HepG2 (cell line): Measurements from ENCODE around the gene STEAP2. TPM values are rescaled to one million over a fixed set of nuclear protein-coding genes. Genes with fewer than 3 reads are reported as not detected.

Experiments used
- AKAP8 ChIP-seq: sonication (generic); formaldehyde crosslinking; IDR thresholded peaks from 2 replicates; pipeline ENCODE4 v1.5.1; 2020; ENCODE audit warnings: mild to moderate bottlenecking, missing genetic modification reagents
- ATF7 ChIP-seq, 2 experiments: fragments of 450-650 bp in 1 of 2; sonication (generic) in 1 of 2; formaldehyde crosslinking in 1 of 2; IDR thresholded peaks; 2 replicates each; pipeline versions ENCODE4 v1.4.0 to v1.6.1; 2016 to 2020; ENCODE audit warnings: antibody characterized with exemption in 1 of 2, mild to moderate bottlenecking in 1 of 2, missing genetic modification reagents in 1 of 2
- CBFB ChIP-seq: sonication (generic); formaldehyde crosslinking; IDR thresholded peaks from 2 replicates; pipeline ENCODE4 v1.4.0; 2020; ENCODE audit warnings: missing genetic modification reagents
- KAT7 ChIP-seq: IDR thresholded peaks from 2 replicates; pipeline ENCODE4 v1.6.1; 2018; ENCODE audit warnings: borderline replicate concordance, missing compliant biosample characterization
- NFE2L2 ChIP-seq: fragments of 150-350 bp; IDR thresholded peaks from 2 replicates; pipeline ENCODE4 v1.6.1; 2014; ENCODE audit warnings: low read length
- NR2C2 ChIP-seq: sonication (generic); formaldehyde crosslinking; IDR thresholded peaks from 2 replicates; pipeline ENCODE4 v1.4.0; 2020; ENCODE audit warnings: missing genetic modification reagents, mild to moderate bottlenecking, moderate library complexity, borderline replicate concordance
- POLR2G ChIP-seq: fragments of 200-400 bp; formaldehyde crosslinking; IDR thresholded peaks from 2 replicates; pipeline ENCODE4 v1.6.1; 2018; ENCODE audit warnings: mild to moderate bottlenecking, low read depth, low read length, moderate library complexity
- RARG ChIP-seq: sonication (generic); formaldehyde crosslinking; IDR thresholded peaks from 2 replicates; pipeline ENCODE4 v1.4.0; 2020; ENCODE audit warnings: low read depth, mild to moderate bottlenecking, missing genetic modification reagents
- SMAD1 ChIP-seq: sonication (generic); formaldehyde crosslinking; IDR thresholded peaks from 2 replicates; pipeline ENCODE4 v1.4.0; 2020; ENCODE audit warnings: missing genetic modification reagents, low read depth, mild to moderate bottlenecking, borderline replicate concordance
- TARDBP ChIP-seq: sonication (generic); formaldehyde crosslinking; IDR thresholded peaks from 2 replicates; pipeline ENCODE4 v1.8.0; 2022; ENCODE audit warnings: mild to moderate bottlenecking, missing genetic modification reagents
- ZFX ChIP-seq: sonication (generic); formaldehyde crosslinking; IDR thresholded peaks from 2 replicates; pipeline ENCODE4 v1.4.0; 2020; ENCODE audit warnings: mild to moderate bottlenecking, low read depth, missing genetic modification reagents, moderate library complexity
- ZMYM3 ChIP-seq: sonication (generic); formaldehyde crosslinking; IDR thresholded peaks from 2 replicates; pipeline ENCODE4 v1.5.1; 2020; ENCODE audit warnings: mild to moderate bottlenecking, missing genetic modification reagents
- ZNF331 ChIP-seq: sonication (generic); formaldehyde crosslinking; IDR thresholded peaks from 2 replicates; pipeline ENCODE4 v1.4.0; 2020; ENCODE audit warnings: missing genetic modification reagents
- ZNF34 ChIP-seq: sonication (generic); formaldehyde crosslinking; IDR thresholded peaks from 2 replicates; pipeline ENCODE4 v1.4.0; 2020; ENCODE audit warnings: mild to moderate bottlenecking, missing genetic modification reagents, borderline replicate concordance
- ZNF383 ChIP-seq: sonication (generic); formaldehyde crosslinking; IDR thresholded peaks from 2 replicates; pipeline ENCODE4 v1.4.0; 2020; ENCODE audit warnings: missing genetic modification reagents, mild to moderate bottlenecking, borderline replicate concordance
- ZNF441 ChIP-seq: sonication (generic); formaldehyde crosslinking; IDR thresholded peaks from 2 replicates; pipeline ENCODE4 v1.7.0; 2021; ENCODE audit warnings: missing genetic modification reagents, borderline replicate concordance
- ZNF567 ChIP-seq: sonication (generic); formaldehyde crosslinking; IDR thresholded peaks from 2 replicates; pipeline ENCODE4 v1.8.1; 2023; ENCODE audit warnings: mild to moderate bottlenecking, missing genetic modification reagents, borderline replicate concordance
- ZNF883 ChIP-seq: sonication (generic); formaldehyde crosslinking; IDR thresholded peaks from 2 replicates; pipeline ENCODE4 v1.5.1; 2020; ENCODE audit warnings: mild to moderate bottlenecking, missing genetic modification reagents; ENCODE audit errors: not compliant biosample characterization
- ZSCAN25 ChIP-seq: sonication (generic); formaldehyde crosslinking; IDR thresholded peaks from 2 replicates; pipeline ENCODE4 v1.8.0; 2022; ENCODE audit warnings: mild to moderate bottlenecking, missing genetic modification reagents
- polyA plus RNA-seq, 8 experiments: library from polyadenylated mRNA; depleted of rRNA in 3 of 8; stranded (reverse) in 7 of 8; unstranded in 1 of 8; fragments of >200 nt; fragmentation: Illumina TruSeq in 4 of 8; extraction: Trizol in 4 of 8; gene quantifications; 2 replicates each; pipeline versions ENCODE4 v1.2.1 to v1.2.3, GENCODE V29; 2011 to 2016; ENCODE audit warnings: low read depth in 4 of 8, missing spikeins in 1 of 8, mixed read lengths in 1 of 8; ENCODE audit not compliant: insufficient read depth in 1 of 8
- total RNA-seq, 5 experiments: library from RNA; depleted of rRNA; stranded (reverse); fragments of >200 nt; fragmentation: Illumina TruSeq; extraction: Trizol; gene quantifications; 2 replicates each; pipeline ENCODE4 v1.2.3, GENCODE V29; 2016; ENCODE audit warnings: low read depth in 1 of 5
- TF ChIP-seq, protein P1 (sequence below): IDR thresholded peaks from 2 replicates; pipeline ENCODE4 v1.4.0; 2020; ENCODE audit warnings: mild to moderate bottlenecking, missing genetic modification reagents
- TF ChIP-seq, protein P2 (sequence below): sonication (generic); formaldehyde crosslinking; IDR thresholded peaks from 2 replicates; pipeline ENCODE4 v1.4.0; 2020; ENCODE audit warnings: missing genetic modification reagents
- TF ChIP-seq, protein P3 (sequence below): sonication (generic); formaldehyde crosslinking; IDR thresholded peaks from 2 replicates; pipeline ENCODE4 v1.5.0; 2020; ENCODE audit warnings: mild to moderate bottlenecking, missing genetic modification reagents, moderate library complexity

STEAP2 gene
- total and polyA plus RNA-seq, 2 of the 13 experiments (the other 11 are each of a cell fraction or from before 2014, with no cell fraction given), result 4.3 to 4.4 TPM

DNA sequence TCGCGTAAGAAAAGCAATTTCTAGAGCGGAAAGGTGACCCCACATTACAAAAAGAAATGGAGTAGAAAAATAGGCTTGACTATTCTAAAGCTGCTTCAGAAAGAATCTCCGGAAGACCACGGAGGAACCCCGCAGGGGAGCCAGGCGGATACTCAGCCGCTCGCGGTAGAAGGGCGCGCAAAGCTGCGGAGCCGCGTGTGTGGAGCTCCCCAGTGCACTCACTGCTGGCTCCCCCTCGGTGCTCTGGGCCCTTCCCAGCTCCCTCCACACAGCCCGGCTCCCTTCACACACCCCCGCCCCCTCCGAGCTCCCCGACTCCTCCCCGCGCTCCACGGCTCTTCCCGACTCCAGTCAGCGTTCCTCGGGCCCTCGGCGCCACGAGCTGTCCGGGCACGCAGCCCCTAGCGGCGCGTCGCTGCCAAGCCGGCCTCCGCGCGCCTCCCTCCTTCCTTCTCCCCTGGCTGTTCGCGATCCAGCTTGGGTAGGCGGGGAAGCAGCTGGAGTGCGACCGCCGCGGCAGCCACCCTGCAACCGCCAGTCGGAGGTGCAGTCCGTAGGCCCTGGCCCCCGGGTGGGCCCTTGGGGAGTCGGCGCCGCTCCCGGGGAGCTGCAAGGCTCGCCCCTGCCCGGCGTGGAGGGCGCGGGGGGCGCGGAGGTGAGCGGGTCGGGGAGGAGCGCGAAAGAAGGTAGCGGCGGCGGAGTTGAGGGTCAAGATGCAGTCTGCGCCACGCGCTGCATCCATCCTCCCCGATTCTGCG, at the start of gene STEAP2 (continued):
- 0 out of 2 replicates have a peak, but pooled peaks have one; percentile 50 for TF ChIP-seq RARG (CRISPR knock-in tag)
- TF ChIP-seq ZNF567 (CRISPR knock-in tag), result peak; percentile 74; the same call in 1 of the 2 replicates
- peak; percentile 69 for TF ChIP-seq NR2C2 (CRISPR knock-in tag)
- peak; percentile 88 for TF ChIP-seq ZNF883 (CRISPR knock-in tag)
- TF ChIP-seq SMAD1 (CRISPR knock-in tag), result peak; percentile 78; the same call in 1 of the 2 replicates
- TF ChIP-seq ZNF383, result peak; percentile 93; the same call in 1 of the 2 replicates
- TF ChIP-seq ZNF441 (CRISPR knock-in tag), result 0 out of 2 replicates have a peak, but pooled peaks have one; percentile 24
- TF ChIP-seq CBFB (CRISPR knock-in tag), result peak; percentile 12; the same call in 1 of the 2 replicates
- peak; percentile 90 for TF ChIP-seq ZFX (CRISPR knock-in tag)
- TF ChIP-seq ATF7 (IDR thresholded peaks at IDR 0.05), result no peak
- 0 out of 2 replicates have a peak, but pooled peaks have one; percentile 67 for TF ChIP-seq ATF7 (CRISPR knock-in tag; IDR thresholded peaks at IDR 0.05)
- TF ChIP-seq, protein P1, sequence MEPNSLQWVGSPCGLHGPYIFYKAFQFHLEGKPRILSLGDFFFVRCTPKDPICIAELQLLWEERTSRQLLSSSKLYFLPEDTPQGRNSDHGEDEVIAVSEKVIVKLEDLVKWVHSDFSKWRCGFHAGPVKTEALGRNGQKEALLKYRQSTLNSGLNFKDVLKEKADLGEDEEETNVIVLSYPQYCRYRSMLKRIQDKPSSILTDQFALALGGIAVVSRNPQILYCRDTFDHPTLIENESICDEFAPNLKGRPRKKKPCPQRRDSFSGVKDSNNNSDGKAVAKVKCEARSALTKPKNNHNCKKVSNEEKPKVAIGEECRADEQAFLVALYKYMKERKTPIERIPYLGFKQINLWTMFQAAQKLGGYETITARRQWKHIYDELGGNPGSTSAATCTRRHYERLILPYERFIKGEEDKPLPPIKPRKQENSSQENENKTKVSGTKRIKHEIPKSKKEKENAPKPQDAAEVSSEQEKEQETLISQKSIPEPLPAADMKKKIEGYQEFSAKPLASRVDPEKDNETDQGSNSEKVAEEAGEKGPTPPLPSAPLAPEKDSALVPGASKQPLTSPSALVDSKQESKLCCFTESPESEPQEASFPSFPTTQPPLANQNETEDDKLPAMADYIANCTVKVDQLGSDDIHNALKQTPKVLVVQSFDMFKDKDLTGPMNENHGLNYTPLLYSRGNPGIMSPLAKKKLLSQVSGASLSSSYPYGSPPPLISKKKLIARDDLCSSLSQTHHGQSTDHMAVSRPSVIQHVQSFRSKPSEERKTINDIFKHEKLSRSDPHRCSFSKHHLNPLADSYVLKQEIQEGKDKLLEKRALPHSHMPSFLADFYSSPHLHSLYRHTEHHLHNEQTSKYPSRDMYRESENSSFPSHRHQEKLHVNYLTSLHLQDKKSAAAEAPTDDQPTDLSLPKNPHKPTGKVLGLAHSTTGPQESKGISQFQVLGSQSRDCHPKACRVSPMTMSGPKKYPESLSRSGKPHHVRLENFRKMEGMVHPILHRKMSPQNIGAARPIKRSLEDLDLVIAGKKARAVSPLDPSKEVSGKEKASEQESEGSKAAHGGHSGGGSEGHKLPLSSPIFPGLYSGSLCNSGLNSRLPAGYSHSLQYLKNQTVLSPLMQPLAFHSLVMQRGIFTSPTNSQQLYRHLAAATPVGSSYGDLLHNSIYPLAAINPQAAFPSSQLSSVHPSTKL (CRISPR knock-in tag), result peak; percentile 81
- TF ChIP-seq, protein P2, sequence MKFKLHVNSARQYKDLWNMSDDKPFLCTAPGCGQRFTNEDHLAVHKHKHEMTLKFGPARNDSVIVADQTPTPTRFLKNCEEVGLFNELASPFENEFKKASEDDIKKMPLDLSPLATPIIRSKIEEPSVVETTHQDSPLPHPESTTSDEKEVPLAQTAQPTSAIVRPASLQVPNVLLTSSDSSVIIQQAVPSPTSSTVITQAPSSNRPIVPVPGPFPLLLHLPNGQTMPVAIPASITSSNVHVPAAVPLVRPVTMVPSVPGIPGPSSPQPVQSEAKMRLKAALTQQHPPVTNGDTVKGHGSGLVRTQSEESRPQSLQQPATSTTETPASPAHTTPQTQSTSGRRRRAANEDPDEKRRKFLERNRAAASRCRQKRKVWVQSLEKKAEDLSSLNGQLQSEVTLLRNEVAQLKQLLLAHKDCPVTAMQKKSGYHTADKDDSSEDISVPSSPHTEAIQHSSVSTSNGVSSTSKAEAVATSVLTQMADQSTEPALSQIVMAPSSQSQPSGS (CRISPR knock-in tag), result peak; percentile 40; the same call in 1 of the 2 replicates
- TF ChIP-seq AKAP8 (CRISPR knock-in tag), result no peak
- TF ChIP-seq ZSCAN25 (CRISPR knock-in tag), result peak; percentile 85
- TF ChIP-seq ZNF34 (CRISPR knock-in tag), result peak; percentile 89; the same call in 1 of the 2 replicates
- peak; percentile 100 for TF ChIP-seq KAT7 (CRISPR knock-in tag)
- TF ChIP-seq TARDBP (CRISPR knock-in tag), result peak; percentile 89
- TF ChIP-seq ZMYM3 (CRISPR knock-in tag), result peak; percentile 79
- peak; percentile 67 for TF ChIP-seq ZNF331
- TF ChIP-seq POLR2G, result peak; percentile 80
- TF ChIP-seq, protein P3, sequence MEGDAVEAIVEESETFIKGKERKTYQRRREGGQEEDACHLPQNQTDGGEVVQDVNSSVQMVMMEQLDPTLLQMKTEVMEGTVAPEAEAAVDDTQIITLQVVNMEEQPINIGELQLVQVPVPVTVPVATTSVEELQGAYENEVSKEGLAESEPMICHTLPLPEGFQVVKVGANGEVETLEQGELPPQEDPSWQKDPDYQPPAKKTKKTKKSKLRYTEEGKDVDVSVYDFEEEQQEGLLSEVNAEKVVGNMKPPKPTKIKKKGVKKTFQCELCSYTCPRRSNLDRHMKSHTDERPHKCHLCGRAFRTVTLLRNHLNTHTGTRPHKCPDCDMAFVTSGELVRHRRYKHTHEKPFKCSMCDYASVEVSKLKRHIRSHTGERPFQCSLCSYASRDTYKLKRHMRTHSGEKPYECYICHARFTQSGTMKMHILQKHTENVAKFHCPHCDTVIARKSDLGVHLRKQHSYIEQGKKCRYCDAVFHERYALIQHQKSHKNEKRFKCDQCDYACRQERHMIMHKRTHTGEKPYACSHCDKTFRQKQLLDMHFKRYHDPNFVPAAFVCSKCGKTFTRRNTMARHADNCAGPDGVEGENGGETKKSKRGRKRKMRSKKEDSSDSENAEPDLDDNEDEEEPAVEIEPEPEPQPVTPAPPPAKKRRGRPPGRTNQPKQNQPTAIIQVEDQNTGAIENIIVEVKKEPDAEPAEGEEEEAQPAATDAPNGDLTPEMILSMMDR (CRISPR knock-in tag), result peak; percentile 91
- TF ChIP-seq NFE2L2, result no peak
